Nucleus accumbens (tissue), 56 donors: Measurements from ENCODE around the gene NKAP.
"Not testable (repeated sequence)": the region's sequence is repeated elsewhere in the genome, so short reads cannot be mapped to it uniquely, and the experiment has no call there.

Source experiments
- DNase-seq, 56 donors: peaks; one replicate each; lab custom pipeline; 2025; lab: John Stamatoyannopoulos, UW

NKAP gene

DNA sequence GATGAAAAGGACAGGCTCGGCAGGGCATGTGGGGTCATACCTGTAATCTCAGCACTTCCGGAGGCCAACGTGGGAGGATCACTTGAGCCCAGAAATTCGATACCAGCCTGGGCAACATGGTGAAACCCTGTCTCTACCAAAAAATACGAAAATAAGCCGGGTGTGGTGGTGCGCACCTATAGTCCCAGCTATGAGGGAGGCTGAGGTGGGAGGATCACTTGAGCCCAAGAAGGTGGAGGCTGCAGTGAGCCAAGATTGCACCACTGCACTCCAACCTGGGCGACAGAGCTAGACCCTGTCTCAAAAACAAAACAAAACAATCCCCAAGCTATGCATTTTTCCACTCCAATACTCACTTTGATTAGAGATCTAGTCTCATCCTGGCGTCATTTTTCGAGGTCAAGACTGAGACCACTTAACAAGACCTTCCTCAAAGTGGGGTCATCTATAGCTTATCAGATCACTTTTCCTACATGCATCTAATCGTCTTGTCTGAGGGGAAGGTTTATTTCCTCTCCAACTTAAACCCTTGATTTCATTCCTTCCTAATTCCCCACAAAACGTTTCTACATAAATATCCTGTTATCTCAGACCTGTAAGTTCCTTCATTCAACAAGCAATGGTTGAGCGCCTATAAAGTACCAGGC is 1.3 kb downstream of the NKAP start:
- DNase-seq = no peak

DNA sequence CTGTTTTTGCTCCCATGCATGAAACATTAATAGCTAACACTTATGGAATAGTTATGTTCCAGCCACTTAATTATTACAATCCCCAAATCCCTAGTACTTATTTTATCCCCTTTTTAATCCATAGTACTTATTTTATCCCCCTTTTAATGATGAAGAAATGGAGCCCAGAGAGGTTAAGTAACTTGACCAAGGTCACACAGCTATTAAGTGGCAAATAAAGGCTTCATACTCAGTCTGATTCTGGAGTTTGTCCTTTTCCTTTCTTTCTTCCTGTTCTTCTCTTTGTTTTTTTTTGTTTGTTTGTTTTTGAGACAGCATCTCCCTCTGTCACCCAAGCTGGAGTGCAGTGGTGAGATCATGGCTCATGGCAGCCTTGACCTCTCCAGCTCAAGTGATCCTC is 2.2 kb downstream of the NKAP start:
- DNase-seq = no peak

DNA sequence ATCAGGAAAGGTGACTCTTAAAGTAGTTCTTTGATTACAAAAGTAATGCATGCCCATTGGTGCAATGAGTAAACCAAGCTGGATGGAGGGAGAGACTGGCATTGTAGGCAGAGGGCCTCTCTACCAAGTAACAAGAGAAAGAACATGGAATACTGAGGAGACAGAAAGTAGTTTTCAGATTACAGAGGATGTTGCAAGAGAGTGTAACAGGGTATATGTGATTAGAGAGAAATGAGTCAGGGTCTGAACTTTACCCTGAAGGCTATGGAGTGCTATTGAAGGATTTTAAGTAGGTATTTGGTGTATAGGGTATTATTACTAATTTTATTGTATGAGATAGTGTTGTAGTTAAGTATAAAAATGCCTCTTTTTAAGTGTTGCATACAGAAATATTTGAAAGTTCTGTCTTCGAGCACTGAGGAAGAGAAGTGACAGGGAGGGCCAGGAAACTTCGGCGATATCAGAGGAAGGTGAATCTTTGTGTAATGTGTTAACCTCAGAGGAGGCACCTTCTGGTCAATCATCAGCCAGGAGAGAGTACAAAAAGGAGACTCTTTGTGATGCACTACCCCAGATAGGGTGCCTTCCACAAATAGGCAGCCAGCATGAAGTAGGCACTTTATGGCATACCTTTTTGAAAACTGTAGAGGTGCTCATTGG is 8.2 kb downstream of the NKAP start:
- DNase-seq = no peak

DNA sequence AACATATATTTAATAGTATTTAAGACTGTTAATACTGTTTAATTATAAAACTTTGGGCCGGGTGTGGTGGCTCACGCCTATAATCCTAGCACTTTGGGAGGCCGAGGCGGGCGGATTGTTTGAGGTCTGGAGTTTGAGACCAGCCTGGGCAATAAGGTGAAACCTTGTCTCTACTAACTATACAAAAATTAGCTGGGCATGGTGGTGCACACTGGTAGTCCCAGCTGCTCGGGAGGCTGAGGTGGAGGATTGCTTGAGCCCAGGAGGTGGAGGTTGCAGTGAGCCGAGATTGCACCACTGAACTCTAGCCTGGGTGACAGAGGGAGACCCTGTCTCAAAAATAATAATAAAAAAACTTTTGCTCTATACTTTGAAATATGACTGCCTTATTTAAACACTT is 21.2 kb downstream of the NKAP start:
- not testable (repeated sequence) for DNase-seq

DNA sequence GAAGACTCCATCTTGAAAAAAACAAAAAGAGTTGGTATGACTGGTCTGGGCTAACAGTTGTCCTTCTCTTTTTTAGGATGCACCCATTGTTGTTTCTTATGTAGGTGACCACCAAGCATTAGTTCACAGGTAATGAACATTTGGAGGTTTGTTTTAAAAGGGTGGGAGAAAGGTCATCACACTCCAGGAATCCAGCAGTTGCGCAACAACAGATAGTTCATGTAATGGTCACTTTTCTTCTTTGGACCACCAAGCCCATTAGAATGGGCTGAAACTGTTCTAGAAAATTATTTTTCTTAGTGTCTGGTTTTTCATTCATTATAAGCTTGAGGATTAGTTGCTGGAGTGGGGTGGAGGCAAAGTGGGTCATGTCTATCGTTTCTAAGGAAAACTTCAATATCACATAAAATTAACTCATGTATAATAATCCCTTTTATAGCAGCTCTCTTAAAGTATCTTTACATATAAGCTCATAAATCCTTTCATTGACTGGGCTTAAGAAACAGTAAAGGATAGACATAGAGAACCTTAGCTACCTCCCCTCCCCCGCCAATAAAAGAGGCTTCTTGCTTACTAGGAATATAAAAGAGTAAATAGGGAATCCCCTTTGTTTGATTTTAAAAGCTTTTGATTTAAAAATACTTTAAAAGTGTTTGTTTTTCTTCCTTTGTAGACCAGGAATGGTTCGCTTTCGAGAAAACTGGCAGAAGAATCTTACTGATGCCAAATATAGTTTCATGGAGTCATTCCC is 23.5 kb downstream of the NKAP start:
- no peak for DNase-seq

DNA sequence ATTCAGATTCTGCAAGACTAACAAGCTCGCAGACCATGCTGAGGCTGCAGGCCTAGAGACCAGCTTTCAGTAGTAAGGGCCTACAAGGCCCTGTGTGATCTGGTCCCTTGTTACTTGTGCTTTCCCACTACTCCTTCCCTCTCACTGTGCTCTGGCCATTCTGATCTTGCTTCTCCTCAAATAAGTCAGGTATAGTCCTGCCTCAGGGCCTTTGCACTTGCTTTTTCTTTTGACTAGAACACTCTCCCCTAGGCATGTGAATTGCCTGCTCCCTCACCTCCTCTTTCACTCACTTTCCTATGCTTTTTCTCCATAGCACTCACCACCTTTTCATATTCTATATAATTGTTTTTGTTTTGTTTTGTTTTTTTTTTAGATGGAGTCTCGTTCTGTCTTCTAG is 25.7 kb downstream of the NKAP start:
- DNase-seq = no peak

DNA sequence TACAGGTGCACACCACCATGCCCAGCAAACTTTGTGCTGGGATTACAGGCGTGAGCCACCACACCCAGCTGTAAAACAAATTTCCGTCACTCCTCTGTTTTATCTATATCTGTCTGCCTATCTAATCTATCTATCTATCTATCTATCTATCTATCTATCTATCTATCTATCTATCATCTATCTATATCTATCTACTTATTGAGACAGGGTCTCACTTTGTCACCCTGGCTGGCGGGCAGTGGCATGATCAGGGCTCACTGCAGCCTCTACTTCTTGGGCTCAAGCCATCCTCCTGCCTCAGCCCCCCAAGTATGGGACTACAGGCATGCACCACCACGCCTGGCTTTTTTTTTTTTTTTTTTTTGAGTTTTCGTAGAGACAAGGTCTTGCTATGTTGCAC is 27.2 kb downstream of the NKAP start:
- DNase-seq = no peak

DNA sequence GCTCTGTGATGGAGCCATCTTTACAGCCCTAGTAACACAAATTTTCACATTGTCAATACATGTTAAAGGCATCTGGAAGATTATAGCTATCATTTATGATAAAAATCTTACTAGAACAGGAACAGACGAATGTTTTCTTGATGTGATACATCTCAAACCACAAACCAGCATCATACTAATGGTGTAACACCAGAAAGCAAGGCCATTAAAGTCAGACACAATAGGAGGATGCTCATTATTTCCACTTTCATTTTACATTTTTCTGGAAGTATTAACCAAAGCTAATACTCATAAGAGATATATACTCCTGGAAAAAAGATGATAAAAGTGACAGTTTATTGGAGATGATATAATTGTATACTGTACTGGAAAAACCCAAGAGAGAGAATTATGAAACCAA is 42.6 kb downstream of the NKAP start:
- no peak for DNase-seq

DNA sequence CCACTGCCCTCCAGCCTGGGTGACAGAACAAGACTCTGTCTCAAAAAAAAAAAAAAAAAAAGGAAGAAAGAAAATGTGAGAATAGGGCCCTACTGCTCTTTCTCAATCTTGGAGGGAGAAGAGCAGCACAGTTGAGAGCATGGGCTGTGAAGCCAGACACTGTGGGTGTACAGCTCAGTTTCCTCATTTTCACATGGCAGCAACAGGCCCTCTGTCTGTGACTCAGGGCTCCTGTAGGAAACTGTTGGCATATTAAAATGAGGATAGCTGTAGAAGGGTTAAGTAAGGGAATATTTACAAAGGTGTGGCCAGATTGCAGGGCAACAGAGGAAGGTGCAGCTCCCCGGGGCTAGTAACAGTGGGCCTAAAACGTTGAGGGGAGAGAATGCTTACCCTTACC is 44.4 kb downstream of the NKAP start:
- peak in 2 of 56 donors; percentile 0 to 4 for DNase-seq

DNA sequence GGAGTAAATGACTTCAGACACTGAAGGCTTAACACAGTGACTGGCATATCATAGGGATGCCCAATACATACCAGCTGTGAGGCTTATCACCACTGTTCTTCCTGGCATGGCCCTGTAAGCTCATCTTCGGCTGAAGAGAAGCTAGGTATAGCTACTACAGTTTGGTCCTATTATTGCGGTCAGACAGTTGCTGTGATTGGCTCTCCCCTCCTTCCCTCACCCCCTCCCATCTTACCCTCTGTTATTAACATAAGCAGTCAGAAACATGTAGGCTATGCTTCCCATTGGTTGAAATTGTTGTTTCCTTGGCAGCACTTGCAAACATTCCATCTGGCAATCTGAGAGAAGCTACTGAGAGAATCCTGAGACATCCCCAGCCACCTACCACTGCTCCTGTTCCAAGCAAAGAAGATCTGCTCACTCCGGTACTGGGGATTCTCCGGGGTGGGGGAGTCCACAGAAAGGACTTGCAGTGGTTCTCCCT is 47.7 kb downstream of the NKAP start, which contains the start of gene AKAP14:
TSS of gene AKAP14 (plus strand) at position 51 of the 484 bp plus-strand sequence. CDS start 7,331 bp downstream, outside the sequence.
- DNase-seq = no peak

DNA sequence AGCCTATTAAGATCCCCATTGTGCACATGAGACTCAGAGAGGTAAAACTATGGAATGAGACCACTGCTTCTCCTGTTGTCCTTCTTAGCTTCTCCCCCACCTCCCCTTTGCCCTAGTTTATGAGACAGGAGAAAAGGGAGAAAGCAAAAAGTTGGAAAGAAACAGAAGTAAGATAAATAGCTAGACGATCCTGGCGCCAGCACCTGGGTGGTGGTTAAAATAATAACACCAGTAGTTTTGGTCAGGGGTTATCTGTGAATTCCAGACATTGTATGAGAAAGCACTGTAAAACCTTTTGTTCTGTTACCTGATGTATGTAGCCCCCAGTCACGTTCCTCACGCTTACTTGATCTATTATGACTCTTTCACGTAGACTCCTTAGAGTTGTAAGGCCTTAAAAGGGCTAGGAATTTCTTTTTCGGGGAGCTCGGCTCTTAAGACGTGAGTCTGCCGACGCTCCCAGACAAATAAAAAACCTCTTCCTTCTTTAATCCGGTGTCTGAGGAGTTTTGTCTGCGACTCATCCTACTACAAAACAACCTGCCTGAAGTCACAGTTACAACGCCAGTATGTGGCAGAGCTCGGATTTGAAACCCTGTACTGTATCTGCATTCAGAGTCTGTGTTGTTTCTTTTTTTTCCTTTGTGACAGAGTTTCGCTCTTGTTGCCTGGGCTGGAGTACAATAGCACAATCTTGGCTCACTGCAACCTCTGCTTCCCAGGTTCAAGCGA is 51.4 kb downstream of the NKAP start:
- not testable (repeated sequence) for DNase-seq

DNA sequence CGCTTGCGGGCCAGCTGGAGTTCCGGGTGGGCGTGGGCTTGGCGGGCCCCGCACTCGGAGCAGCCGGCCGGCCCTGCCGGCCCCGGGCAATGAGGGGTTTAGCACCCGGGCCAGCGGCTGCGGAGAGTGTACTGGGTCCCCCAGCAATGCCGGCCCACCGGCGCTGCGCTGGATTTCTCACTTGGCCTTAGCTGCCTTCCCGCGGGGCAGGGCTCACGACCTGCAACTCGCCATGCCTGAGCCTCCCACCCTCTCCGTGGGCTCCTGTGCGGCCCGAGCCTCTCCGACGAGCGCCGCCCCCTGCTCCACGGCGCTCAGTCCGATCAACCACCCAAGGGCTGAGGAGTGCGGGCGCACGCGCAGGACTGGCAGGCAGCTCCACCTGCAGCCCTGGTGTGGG is 52.9 kb downstream of the NKAP start:
- DNase-seq = not testable (repeated sequence)

DNA sequence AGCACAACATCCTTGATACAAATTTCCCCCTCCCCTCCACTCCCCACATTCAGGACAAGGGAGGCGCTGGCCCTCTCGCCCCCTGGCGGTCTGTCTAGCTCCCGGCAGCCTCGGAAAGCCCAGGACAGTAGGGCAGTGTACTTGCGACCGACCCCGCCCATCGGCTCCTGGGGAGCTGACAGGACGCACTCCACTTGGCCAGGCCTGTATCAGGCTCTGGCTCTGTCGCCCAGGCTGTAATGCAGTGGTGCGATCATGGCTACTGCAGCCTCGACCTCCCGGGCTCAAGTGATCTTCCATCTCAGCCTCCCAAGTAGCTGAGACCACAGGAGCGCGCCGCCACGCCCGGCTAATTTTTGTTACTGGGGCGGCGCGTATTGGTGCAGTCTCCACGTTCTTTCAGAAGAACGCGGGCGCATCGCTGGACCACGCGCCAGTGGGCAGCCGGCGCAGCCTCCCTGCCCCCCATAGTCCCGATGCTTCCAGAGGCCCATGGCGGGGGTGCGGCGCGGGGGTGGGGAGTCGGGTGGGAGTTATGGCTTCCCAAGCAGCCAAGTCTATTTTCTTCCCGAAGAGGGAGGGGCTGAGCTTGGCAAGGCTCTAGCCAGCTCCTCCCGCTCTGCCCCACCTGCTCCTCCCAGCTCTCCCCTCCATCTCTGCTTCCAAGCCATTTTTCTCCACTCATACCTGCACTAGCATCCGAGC is 55.7 kb downstream of the NKAP start:
- DNase-seq = peak in 21 of 56 donors; percentile 0 to 51 (median 2)

DNA sequence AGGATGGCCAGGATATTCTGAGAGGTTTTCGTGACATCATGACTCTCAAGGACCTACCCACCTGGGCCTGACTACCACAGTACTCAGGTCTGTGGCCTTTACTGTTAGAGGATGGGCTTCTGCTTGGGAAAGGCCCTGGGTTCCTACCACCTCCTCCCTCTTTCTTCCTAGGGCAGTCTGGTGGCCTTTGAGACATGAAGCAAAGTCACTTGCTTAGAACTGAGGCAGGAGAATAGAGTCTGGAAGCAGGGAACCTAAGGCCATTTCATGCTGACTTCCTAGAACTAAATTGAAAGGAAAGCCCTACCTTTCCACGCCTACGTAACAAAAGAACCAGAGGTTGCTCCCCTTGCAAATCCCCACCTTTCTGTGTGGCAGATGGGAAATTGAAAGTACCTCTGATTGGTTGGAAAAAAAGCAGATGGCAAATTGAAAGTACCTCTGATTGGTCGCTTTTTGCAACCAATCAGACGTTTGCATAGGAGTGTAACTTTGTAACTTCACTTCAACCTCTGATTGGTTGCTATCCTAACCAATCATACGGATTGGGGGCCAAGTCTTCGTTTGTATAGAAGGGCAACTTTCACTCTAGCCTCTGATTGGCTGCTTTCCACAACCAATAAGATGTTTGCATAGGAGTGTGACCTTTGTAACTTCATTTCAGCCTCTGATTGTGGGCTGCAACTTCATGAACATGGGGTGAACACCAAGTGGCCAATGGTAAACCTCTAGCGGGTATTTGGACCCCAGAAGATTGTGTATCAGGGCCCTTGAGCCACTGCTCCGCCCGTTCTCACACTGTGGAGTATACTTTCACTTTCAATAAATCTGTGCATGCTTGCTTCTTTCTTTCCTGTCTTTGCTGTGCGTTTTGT is 57.8 kb downstream of the NKAP start:
- DNase-seq = peak in 1 of 56 donors; percentile 0

DNA sequence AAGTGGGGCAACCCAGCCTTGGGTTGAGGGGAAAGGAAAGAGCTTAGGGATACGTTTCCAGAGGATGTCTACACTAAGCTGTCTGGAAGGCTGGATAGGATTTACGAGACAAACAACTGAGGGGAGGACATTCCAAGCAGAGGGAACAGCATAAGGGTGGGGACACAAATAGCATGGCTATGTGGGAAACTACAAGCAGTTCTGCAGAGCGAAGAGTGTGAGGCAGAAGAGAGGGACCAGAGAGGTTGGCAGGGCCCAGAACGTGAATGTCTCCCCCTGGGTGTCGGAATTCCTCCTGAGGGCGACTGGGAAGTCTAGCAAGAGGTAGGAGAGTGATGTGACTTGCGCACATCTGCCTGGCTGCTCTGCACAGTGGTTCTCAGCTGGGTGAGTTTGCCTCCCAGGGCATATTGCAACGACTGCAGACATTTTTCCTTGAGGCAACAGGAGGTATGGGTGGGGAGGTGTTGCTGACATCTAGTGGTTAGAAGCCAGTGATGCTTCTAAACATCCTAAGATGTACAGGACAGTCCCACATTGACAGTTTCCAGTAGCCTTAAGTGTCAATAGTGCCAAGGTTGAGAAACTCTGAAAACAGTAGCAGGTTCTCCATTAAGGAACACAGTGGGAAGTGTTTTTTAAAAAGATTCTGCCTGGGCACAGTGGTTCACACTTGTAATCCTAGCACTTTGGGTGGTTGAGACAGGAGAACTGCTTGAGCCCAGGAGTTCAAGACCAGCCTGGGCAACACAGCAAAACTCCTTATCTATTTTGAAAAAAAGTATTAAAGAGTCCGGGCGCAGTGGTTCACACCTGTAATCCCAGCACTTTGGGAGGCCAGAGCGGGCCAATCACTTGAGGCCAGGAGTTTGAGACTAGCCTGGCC is 62.8 kb downstream of the NKAP start:
- peak in 4 of 56 donors; percentile 1 to 12 (median 4) for DNase-seq

DNA sequence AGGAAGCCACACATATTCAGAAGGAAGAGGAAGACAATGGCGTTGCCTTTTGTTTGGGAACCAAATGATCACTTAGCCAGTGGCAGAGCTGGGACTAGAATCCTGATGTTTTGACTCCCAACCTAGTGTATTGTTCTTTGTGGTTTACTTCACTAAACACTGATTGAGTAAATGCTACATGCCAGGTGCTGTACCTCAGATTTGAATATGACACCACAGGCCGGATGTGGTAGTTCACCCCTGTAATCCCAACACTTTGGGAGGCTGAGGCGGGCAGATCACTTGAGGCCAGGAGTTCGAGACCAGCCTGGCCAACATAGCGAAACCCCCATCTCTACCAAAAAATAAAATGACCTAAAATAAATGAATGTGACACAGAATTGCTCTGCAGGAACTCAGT is 63.5 kb downstream of the NKAP start:
- no peak for DNase-seq

DNA sequence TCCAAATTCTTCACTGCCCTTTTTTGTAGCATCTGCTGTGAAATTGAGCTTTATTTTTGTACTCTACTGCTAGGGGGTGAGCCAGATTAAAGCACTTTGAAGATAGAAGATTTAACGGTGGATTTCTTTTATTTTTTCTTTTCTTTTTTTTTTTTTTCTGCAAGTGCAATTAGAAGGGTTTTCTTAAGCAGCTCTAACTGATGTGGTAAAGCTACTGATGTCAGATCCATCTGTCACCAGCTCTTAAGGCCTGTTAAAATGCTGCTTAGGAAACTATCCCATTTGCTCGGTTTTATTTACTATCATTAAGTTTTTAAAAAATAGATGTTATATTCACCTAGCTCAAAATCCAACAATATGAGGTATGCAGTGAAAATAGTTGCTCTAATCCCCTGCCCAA is 64.8 kb downstream of the NKAP start:
- no peak for DNase-seq
